Measurements from ENCODE around the gene UROC1.

GRCh38 chr3:126530171-126531050 lies 12.8 kb upstream of the UROC1 start:
- TF ChIP-seq ZNF274 (IDR thresholded peaks at IDR 0.05; ENCODE audit: low read depth, low read length) = no peak
- no peak for TF ChIP-seq YY1 (IDR thresholded peaks at IDR 0.05; ENCODE audit: insufficient read depth, insufficient read length)

All from NT2/D1 (cell line).